Stimulated activated CD8-positive, alpha-beta memory T cell treated with anti-CD3 and anti-CD28 coated beads, Interleukin-2, amount 100 ng/mL, for 48 hours (primary cell): ENCODE data around the gene GRM4.

ENCODE experiments used
- DNase-seq, 2 donors: peaks; one replicate each; pipeline ENCODE4 v3.0.0-alpha.2; 2020; ENCODE audit warnings: low read depth in 2 of 2

Gene GRM4

DNA sequence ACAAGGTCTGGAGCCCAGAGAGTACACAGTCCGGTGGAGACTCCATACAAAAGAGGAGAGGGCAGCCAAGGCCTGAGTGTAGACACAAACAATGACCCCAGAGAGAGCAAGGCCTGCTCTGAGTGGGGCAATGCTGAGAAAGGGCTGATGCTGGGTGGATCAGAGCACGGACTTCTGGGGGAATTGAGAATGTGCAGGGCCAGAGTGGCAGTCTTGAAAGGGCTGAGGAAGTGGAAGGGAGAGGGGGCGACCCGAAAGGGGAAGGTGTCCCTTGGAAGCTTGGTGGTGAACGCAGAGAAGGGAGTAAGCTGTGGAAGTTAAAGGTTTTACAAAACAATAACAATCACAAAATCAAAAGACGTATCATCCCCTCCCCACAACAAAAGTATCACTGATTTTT lies 12.0 kb upstream of the GRM4 start:
- no peak for DNase-seq

DNA sequence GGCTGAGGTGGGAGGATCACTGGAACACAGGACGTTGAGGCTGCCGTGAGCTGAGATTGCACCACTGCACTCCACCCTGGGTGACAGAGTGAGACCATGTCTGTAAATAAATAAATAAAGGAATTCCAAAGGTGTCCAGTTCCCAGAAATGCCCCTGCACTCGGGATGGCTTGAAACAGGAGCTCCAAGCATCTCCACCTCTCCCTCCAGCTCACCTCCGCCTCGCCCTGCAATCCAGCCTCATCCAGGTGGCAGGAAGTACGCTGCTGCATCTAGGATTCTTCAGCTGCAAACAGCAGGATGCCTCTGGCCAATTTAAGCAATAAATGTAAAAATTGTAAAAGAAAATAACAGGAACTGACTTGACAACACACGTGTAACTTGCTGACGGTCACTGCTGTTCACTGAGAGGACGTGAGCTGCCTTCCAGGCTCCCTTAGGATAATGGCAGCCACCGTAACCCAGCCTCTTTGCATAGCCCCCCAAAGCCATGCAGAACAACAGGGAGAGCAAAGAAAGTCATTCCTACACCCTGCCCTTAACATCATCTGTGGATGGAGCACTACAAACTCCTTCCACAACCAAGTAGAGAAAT lies 11.4 kb upstream of the GRM4 start:
- DNase-seq: no peak

DNA sequence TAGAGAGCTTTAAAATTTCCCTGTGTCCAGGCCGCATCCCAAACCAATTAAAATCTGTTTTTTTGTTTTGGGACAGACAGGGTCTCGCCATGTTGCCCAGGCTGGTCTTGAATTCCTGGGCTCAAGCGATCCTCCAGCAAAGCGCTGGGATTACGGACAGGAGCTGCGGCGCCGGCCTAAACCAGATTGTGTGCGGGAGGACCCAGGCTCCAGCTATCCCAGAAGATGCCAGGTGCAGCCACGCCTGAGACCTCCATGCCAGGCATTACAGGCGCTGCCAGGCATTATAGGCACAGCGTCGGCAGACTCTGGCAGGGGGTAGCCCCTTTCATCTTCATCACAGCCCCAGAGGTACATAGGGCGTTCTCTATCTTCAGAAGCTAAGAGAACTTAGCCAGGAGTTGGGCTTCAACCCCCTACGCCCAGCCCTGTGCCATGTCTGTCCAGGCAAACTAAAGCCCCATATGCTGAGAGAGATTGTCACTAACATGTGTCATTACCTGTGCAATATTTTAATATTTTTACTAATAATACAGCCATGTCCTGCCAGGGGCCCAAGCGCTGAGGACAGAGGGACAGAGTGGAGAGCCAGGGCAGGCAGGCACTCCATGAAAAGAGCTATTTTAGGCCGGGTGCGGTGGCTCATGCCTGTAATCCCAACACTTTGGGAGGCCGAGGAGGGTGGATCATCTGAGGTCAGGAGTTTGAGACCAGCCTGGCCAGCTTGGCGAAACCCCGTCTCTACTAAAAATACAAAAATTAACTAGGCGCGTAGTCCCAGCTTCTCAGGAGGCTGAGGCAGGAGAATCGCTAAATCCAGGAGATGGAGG lies 9.8 kb upstream of the GRM4 start:
- DNase-seq: no peak

DNA sequence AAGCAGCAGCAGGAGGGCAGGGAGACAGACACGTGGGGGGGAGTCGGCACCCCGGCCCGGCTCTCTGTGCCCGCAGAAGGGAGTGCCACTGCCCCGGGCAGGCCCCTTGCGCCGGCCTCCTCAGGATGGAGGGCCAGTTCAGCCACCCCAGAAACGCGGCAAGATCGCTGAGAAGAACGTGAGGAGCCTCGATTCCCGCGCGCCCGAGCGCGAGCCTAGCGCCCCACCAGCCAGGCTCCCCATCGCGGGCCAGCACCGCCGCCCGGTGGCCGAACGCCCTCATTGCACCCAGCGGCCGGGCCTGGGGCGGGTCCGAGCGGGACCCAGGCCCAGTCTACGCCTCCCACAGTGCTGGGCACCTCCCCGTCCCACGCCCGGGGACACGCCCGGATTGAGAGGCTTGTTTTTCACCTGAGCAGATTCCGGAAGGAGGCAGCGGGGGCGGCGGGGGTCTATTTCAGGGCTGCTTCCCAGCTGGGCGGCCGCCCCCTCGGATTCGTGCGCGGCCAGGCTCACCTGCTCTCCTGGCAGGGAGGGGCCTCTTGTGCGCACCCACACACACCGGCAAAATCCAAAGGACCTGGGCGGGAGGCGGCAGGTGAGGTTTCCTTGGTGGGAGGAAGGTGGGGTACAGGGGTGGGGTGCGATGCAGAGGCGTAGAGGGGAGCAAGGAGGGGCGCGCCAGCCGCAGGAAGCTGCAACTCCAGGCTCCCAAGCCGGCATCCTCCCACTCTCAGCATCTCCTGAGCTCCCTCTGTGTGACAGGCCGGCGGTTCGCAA lies 9.0 kb upstream of the GRM4 start:
- peak; percentile 54 to 60 for DNase-seq

DNA sequence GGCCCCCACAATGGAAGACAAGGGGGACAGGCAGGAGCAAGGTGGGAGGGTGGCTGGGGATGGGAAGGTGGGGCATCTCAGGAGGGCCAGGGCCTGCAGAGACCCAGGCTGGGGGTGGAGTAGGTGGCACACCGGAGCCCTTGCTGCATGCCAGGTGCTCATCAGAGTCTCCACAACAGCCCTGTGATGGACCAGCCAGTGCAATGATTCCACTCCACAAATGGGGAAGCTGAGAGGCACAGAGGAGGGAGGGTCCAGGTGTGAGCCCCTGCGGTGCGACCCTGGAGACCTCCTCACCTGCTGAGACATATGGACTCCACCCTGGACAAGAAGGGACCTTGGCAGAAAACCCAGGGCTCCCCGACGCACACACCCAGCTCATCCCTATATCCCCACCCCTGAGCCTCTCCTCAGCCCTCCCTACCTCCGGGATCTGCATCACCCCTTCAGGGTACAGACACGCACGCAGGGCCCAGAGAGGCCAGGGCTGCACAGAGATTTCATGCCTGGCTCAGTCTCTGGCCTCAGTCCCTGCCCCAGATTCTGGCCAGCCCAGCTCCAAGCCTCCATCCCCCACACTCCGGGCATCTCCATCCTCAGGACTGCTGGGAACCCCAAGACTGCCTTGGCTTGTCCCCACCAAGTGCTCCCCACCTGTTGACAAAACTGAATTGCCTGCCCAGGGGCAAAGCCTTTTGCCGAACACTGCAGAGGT lies 7.1 kb upstream of the GRM4 start:
- no peak for DNase-seq

DNA sequence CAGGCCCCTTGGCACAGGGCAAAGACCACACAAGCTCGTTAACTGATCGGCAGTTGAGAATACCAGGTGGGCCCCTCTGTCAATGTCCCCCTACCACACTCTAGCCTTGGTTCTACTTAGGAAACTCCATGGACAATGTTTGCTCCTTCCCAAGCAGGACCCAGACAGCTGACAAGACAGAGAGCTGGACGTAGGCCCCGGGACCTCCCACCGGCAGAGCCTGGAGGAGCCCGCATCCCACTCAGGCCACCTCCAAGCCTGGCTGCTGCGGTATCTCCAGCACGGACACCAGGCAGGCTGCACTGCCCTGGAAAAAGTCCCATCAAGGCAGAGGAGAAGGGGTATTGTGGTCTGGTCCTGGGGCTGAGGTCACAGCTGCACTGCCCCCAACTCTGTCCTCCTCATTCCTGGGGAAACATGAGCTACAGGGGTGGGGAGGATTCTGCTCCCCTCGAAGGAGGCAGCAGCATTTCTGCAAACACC lies 6.2 kb upstream of the GRM4 start:
- no peak for DNase-seq

DNA sequence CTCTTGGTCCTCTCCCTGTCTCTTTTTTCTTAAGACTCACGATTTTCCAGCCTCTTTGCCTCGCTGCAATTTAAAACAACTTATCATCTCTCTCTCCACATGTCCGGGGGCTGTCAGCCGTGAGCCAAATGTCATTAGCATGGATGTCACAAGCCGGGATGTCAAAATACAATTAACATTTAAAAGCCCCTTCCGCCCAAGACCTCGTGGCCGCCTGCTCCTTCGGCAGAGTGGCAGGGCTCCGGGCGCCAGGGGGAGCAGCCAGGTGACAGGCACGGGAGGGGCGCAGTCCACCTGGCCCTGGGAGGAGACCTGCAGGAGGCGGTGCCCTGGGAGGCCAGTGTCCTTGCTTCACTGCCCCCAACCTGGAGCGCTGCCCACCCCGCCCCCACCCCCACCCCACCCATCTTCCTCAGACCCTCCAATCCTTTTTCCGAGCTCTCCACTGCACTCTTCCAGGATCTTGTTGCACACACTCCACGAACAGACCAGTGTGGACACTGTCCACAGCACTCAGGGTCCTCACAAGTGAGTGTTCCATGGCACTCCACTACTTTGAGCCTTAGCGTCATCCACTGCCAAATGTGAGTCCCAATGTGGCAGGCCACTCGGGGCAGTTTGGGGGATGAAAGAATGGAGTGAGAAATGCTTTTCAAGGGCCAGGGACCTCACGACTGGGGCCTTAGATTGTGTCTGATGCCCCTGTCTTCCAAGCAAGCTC lies 5.6 kb upstream of the GRM4 start:
- no peak for DNase-seq

DNA sequence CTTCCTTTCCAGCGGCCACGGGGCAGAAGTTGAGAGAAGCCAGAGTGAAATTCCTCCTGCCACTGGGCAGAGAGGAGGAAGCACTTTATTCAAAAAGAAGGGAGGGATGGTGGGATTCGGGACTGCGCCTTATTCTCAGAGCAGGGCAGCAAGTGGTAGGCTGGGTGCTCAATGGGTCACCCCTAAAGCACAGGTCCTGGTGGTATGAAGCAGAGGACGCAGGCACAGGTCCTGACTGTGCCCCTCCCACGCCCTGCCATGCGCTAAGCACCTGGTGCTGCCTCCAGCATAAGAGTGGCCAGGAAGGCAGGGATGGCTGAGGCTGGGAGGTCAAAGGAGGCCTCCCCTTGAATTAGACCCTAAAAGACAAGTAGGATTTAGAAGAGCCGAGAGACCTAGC lies 4.9 kb upstream of the GRM4 start:
- no peak for DNase-seq

DNA sequence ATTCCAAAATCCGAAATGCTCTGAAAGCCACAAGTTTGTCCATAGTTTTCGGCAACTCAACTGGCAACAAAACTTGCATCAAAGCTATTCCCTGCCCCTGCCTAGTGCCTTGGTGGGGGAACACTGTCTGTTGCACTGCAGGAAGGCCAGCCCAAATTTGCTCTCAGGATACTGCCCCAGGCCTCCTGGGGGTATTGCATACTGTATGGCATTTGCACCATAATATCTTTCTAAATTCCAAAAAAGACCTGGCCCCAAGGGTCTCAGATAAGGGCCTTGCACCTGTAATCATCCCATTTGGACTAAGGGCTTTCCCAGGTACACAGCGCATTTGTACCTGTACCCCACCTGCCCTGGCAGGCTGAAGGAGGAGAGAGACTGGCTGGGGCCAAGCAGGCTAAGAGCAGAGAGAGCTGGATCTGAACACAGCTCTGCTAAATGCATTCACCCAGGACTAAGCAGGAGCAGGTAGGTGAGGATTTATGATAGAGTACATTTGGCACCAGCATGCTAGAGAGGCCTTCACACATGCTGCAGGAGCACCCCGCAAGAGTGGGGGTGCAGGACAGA lies 4.0 kb upstream of the GRM4 start:
- no peak for DNase-seq

DNA sequence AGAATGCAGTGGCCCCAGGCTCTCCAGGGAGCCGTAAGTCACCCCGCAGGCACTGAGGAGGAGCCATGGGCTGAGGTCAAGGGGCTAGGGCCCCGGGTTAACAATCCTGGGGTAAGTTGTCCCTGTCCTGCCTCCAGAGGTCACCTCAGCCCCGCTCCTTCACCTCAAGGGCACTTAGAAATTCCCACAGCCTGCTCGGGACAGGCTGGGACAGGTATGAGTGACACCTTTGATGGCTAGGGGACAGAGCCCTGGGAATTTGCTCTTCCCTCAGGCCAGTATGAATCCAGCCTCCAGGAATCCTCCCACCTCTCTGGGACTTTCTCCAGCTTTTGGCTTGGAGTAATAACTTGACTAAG lies 3.5 kb upstream of the GRM4 start:
- no peak for DNase-seq

DNA sequence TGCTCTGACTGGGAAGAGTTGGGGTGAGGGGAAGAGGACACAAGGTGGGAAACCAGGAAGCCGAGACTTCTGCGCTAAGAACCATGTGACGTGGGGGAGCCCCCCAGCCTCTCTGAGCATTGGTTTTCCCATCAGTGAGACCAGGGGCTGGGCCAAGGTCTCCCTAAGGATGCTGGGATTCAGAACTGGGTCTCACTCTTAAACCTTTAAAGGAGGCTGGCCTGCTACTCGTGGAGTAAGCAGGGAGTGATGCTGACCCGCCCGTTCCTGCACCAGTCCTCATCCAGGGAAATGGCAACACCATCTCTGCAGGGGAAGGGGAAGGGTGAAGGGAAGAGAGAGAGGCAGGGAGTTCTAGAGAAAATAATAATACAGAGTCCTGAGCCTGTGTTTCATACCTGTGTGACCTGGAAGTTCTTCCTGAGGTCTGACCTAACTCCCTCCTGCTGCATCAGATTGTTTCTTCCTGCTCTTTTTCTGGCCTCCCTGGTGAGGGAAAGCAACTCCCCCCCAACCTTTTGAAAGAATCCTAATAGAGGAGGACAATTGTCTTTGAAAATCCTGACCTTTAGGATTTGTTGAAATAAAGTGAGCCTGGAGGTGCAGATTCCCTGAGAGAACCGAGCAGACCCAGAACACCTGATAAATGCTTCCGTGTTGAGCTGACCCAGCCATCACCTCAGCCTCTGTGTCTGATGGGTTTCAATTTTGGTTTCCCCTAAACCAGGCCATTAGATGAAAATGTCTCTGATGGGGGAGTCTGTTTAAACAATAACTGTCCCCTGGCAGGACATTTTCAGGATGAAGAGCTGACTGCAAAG lies 3.0 kb upstream of the GRM4 start:
- no peak for DNase-seq

DNA sequence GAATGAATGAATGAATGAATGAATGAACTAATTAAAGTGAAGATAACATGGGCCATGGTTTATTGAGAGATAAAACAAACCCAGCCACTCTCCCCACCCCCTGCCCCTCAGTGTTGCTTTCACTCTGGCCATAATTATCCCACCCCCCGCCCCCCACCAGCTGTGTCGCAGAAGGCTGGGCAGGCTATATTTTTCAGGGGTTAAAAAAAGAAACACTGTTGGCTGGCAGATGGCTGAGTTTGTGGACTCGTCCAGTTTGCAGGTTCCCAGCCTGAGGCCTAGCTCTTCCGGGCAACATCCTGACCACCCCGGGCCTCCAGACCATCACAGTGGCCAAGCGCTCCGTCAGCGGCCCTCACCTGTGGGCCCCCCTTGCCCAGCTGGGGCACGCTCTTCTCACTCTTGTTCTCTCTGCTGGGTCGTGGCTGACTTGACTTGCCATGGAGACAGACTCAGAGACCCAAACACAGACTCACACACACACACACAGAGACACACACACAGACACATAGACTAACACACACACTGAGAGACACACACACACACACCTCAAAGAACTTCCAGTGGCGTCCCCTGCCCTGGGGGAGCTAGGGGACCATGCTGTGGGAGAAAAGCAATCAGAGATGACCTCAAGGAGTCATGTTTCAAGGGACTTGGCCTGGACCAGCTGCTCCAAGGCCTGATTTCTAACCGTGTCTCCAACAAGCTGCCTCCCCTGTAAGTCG lies 2.2 kb upstream of the GRM4 start:
- DNase-seq: no peak

DNA sequence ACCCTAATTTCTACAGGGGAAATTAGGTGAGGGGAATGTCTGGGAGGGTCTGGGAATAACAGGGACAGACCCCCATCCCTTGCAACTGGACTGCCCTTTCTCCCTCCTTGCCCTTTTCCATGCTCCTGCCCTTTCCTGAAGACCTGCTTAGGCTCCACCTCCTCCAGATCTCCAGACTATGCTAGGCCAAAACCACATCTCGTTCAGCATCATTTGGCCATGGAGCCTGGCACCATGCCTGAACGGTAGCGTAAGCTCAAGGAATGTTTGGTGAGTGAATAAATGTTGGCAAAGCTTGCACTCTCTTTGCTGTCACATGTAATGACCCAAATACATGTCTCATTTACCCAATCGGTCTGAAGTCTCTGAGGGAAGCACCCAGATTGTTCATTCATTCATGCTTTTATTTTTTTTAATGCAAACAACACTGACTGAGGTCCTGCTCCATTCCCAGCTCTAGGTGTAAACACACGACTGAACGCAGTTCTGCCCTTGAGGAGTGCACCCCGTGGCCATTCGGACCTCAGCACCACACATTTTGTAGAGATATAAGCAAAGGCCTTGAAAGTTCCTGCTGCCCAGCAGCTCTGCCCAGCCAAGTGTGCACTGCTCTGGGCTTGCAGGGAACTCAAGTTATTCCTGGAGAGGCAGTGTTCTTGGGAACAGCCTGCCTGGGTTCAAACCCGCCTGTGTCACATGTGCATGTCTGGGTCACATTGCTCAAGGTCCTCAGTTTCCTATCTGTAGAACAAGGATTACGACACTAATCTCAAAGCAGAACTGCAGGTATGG lies 1.1 kb upstream of the GRM4 start:
- no peak for DNase-seq

DNA sequence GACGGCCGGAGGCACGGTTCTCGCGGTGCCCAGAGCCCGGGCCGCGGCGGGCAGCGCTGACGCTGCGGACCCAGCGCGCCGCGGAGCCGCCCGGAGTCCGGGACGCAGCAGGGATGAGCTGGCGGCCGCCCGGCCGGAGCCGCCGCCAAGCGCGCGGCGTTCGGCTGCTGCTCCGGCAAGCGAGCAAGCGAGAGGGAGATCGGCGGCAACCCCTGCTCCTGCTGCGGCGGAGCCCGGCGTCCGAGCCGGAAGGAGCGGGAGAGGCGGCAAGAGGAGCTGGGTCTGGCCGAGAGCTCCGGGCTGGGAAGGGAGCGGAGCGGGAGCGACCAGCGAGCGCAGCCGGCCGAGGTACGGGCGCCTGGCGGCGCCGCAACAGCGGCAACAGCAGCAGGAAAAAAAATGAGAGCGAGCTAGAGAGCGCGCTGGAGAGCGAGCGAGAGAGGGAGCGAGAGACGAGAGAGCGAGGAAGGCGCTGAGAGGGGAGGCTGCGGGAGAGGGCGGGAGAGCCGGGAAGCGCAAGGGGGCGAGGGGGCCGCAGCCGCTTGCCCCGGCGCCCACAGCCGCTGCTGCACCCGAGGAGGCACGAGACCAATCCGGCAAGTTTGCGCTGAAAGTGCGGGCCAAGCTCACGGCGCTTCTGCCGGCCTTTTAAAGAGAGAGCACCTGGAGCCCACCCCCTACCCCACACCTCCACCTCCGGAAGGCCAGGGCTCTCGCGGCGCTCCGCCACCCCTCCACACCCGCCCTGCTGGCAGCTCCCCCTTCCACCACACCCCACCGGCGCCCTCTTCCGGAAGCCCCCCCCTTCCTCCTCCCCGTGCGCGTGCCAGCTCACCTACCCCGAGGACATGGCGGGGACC lies 496 bp downstream of the GRM4 start:
- no peak for DNase-seq

DNA sequence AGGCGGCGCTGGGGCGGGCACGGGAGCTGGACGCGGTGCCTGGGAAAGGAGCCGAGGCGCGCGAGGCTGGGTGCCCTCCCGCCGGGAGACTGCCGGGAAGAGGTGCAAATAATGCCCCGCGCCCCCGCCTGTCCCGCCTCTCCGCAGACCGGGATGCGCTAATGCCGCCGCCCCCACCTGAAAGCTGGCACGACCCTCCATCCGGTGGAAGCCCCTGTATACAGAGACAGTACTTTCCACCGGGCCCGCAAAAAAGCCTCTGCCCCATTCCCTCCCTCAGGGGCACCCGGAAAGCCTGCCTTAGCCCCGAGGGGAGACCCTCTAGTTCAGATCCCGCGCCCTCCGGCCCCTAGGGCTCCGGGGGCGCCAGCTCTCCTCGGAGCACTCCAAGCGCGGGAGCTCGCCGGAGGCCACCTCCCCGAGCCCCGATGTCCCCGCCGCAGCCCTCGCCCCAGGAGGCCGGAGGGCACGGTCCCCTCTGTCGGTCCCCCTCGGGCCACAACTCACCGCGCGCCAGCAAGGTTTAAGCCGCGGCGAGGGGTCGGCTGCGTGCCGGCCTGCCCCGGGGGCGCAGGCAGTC lies 1.2 kb downstream of the GRM4 start:
- no peak for DNase-seq

DNA sequence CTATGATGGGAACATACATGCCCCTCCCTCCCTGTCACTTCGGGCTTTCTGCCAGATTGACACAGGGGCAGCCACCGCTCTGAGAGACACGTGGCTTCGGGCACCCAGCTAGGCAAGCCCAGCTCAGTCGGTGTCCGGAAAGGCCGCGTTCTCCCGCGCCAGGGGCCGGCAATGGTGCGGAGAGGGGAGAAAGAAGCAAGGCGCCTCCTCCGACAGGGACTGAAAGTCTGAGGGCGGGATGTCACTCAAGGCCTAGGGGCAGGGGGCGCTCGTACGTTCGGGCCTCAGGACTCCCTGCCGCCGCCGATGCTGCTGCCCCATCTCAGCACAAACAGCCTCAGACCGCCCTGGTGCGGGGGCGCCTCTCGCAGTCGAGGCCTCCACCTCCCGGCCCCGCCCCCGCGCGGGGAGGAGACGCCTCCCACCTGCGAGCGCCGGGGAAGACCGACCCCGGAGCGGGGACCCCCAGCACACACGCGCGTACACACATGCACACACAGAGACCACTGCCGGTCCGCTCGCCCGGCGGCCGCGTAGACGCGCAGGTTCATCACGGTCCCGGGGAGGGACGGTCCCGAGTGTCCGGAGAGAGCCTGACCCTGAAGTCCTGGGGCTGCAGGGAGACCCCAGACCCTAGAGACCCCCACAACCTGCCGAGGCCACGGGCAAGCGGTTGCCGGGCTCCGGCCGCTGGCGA lies 1.9 kb downstream of the GRM4 start:
- DNase-seq: peak; percentile 32 to 47
